ENCODE measurements around the gene C2orf81.

The C2orf81 gene

GRCh38 chr2:74418312-74418711, 3.1 kb downstream of the C2orf81 start:
- H3K9me3 Mint-ChIP-seq = no peaks in the 10 kb centered on the region

DNA sequence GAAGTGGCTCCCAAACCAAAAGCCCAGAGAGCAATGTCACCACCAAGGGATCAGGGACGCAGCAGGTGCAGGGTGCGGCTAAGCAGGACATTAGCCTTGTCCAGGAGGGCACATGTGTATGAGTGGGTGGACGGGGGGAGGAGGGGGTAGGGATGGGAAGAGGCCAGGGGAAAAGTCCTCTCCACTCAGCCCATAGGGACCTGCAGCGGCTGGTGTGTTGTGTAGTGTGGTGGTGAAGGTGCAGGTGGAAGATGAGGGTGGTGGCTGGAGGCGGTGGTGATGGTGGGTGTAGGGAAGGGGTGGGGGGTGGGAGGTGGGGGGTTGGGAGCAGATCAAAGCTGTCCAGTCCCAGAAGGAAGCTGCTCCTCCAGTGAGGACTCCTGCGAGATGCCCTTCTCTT, 3.7 kb downstream of the C2orf81 start:
- Mint-ChIP-seq H3K4me1 (peaks cover 66% of the 10 kb centered on the region), H3K36me3 (no peaks in the 10 kb centered on the region), H3K27me3 (no peaks in the 10 kb centered on the region)

More at GRCh38 chr2:74418312-74418711, 3.1 kb downstream of the C2orf81 start:
- Mint-ChIP-seq H3K36me3 (no peaks in the 10 kb centered on the region), H3K4me1 (peaks cover 68% of the 10 kb centered on the region), H3K4me3 (no peak overlapping the region), H3K27me3 (no peaks in the 10 kb centered on the region), H3K27ac (peak overlapping the region; percentile 11)
- no peak for ATAC-seq

DNA sequence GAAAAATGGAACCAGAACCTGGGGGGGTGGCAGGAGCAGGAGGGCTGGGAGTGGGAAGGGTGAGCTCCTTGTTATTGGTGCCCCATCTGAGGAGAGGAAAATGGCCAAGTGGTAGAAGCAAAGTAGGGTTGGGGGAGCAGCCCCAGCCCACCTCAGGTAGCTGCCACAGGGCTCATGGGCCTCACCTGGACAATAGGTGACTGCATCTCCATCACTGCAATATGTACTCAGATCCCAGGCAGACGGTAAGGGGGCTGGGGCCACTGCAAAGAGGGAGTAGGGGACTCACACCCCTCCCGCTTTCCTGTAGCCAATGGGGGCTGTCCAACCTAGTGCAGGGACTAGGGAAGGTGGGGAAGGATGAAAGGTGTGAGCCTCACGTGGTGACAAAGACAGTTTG, 4.2 kb downstream of the C2orf81 start:
- H3K36me3 Mint-ChIP-seq = no peaks in the 10 kb centered on the region
- peaks cover 61% of the 10 kb centered on the region for H3K4me1 Mint-ChIP-seq
- H3K9me3 Mint-ChIP-seq = no peaks in the 10 kb centered on the region
- H3K27ac Mint-ChIP-seq = peak overlapping the region; percentile 11
- ATAC-seq = no peak
- H3K4me3 Mint-ChIP-seq = no peak overlapping the region
- H3K27me3 Mint-ChIP-seq = no peaks in the 10 kb centered on the region

More for the DNA sequence above, 3.7 kb downstream of the C2orf81 start:
- no peaks in the 10 kb centered on the region for H3K9me3 Mint-ChIP-seq
- ATAC-seq = no peak
- no peak overlapping the region for H3K4me3 Mint-ChIP-seq
- H3K27ac Mint-ChIP-seq = peak overlapping the region; percentile 11

GRCh38 chr2:74416778-74417177, 4.6 kb downstream of the C2orf81 start:
- no peak for ATAC-seq
- Mint-ChIP-seq H3K9me3 (no peaks in the 10 kb centered on the region), H3K27me3 (no peaks in the 10 kb centered on the region), H3K27ac (peak overlapping the region; percentile 11), H3K4me3 (no peak overlapping the region), H3K36me3 (no peaks in the 10 kb centered on the region), H3K4me1 (peaks cover 58% of the 10 kb centered on the region)

DNA sequence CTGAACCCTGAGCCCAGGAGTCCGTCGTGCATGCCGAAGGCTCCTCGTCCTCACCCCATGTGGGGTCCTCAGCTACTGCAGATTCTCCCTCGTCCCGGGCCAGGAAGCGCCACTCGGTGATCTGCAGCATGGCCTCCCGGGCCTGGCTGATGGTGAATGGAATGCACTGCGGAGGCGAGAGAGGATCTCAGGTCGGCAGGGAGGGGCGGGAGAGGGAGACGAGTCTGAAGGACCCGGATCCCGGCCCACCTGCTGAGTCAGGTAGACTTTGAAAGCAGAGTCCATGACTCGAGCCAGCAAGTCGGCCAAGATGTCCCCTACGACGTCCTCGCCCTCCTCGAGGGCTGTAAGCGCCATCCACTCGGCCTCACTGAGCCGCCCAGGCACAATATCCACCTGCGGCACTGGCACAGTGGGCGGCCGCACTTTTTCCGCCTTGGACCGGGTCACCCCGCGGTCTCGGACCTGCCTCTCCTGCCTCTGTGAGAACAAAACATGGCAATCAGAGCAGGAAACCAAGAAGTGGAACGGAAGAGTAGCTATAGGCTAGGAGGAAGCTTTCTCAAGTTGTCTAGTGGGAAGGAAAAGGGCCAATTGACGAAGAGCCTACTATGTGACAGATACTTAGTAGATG, 5.5 kb downstream of the C2orf81 start:
- H3K36me3 Mint-ChIP-seq = no peaks in the 10 kb centered on the region
- no peak for ATAC-seq
- H3K27me3 Mint-ChIP-seq = no peaks in the 10 kb centered on the region
- no peaks in the 10 kb centered on the region for H3K9me3 Mint-ChIP-seq
- peak overlapping the region; percentile 78 for H3K4me3 Mint-ChIP-seq
- peak overlapping the region; percentile 11 for H3K27ac Mint-ChIP-seq
- H3K4me1 Mint-ChIP-seq = peaks cover 53% of the 10 kb centered on the region

- peak; percentile 67 for ATAC-seq
- peak overlapping the region; percentile 11 for H3K27ac Mint-ChIP-seq
- H3K36me3 Mint-ChIP-seq = no peaks in the 10 kb centered on the region
- H3K9me3 Mint-ChIP-seq = no peaks in the 10 kb centered on the region
- no peaks in the 10 kb centered on the region for H3K27me3 Mint-ChIP-seq
- peaks cover 45% of the 10 kb centered on the region for H3K4me1 Mint-ChIP-seq
- peak overlapping the region; percentile 78 for H3K4me3 Mint-ChIP-seq
Observed at GRCh38 chr2:74414881-74415761, 6.3 kb downstream of the C2orf81 start.

DNA sequence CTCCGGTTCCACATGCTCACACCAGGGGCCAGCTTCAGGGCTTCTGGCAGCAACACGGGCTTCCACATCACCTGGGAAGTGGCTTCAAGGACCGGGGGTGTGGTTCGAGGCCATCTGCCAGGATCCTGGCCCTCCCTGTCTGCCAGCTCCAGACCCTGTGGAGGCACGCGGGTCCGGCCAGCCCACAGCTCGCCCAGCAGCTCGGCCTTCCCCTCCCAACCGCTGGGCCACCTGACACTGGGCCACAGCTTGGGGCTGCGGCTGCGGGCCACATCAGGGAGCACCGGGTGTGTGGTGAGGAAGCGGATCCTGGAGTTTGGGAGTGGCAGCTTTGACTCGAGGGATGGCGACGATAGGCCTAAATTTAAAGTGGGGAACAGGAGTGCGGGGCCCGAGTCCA, 7.0 kb downstream of the C2orf81 start:
- Mint-ChIP-seq H3K27ac (peak overlapping the region; percentile 11), H3K4me3 (peak overlapping the region; percentile 78), H3K4me1 (peaks cover 39% of the 10 kb centered on the region), H3K36me3 (no peaks in the 10 kb centered on the region), H3K27me3 (no peaks in the 10 kb centered on the region), H3K9me3 (no peaks in the 10 kb centered on the region)
- no peak for ATAC-seq

- no peak for ATAC-seq
- no peaks in the 10 kb centered on the region for H3K36me3 Mint-ChIP-seq
- H3K4me1 Mint-ChIP-seq = peaks cover 36% of the 10 kb centered on the region
- H3K27ac Mint-ChIP-seq = peak overlapping the region; percentile 11
- no peaks in the 10 kb centered on the region for H3K27me3 Mint-ChIP-seq
- no peak overlapping the region for H3K4me3 Mint-ChIP-seq
- no peaks in the 10 kb centered on the region for H3K9me3 Mint-ChIP-seq
Observed at GRCh38 chr2:74413001-74413698, 8.3 kb downstream of the C2orf81 start.

DNA sequence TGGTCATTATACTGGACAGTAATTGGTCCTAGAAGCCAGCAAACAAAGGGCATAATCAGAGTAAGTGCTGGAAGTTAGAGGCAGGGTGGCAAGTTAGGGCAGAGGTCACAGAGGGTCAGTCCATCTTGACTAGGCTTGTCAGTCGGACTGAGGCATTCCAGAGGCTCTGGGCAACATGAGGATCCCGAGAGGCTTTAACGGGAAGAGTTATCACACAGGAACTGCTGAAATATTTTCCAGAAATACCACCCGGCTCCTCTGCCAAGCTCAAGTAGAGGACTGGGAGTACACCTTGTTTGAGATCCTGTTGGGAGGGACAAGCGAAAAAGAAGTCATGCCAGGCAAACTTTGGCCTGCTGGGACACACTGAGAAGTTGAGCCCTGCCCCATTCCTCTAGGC, 13.7 kb downstream of the C2orf81 start:
- Mint-ChIP-seq H3K9me3 (no peaks in the 10 kb centered on the region), H3K4me3 (no peak overlapping the region), H3K27ac (no peak overlapping the region), H3K27me3 (no peaks in the 10 kb centered on the region), H3K4me1 (peaks cover 7% of the 10 kb centered on the region), H3K36me3 (no peaks in the 10 kb centered on the region)
- ATAC-seq = no peak

- no peaks in the 10 kb centered on the region for H3K36me3 Mint-ChIP-seq
- H3K4me1 Mint-ChIP-seq = peaks cover 7% of the 10 kb centered on the region
- no peaks in the 10 kb centered on the region for H3K27me3 Mint-ChIP-seq
- H3K27ac Mint-ChIP-seq = no peak overlapping the region
- no peak overlapping the region for H3K4me3 Mint-ChIP-seq
- ATAC-seq = peak; percentile 59
- no peaks in the 10 kb centered on the region for H3K9me3 Mint-ChIP-seq
Observed at GRCh38 chr2:74406035-74406434, 15.4 kb downstream of the C2orf81 start.

- Mint-ChIP-seq H3K9me3 (no peaks in the 10 kb centered on the region), H3K4me3 (no peak overlapping the region)
Observed at GRCh38 chr2:74401891-74402290, 19.5 kb downstream of the C2orf81 start.

GRCh38 chr2:74399785-74400184, 21.6 kb downstream of the C2orf81 start:
- no peaks in the 10 kb centered on the region for H3K27me3 Mint-ChIP-seq
- no peak overlapping the region for H3K4me3 Mint-ChIP-seq
- no peaks in the 10 kb centered on the region for H3K9me3 Mint-ChIP-seq

More at GRCh38 chr2:74401891-74402290, 19.5 kb downstream of the C2orf81 start:
- H3K27me3 Mint-ChIP-seq = no peaks in the 10 kb centered on the region
- no peak overlapping the region for H3K27ac Mint-ChIP-seq
- ATAC-seq = no peak
- peaks cover 15% of the 10 kb centered on the region for H3K4me1 Mint-ChIP-seq
- H3K36me3 Mint-ChIP-seq = no peaks in the 10 kb centered on the region

GRCh38 chr2:74396149-74396548, 25.3 kb downstream of the C2orf81 start:
- no peaks in the 10 kb centered on the region for H3K9me3 Mint-ChIP-seq
- H3K27me3 Mint-ChIP-seq = no peaks in the 10 kb centered on the region
- no peak overlapping the region for H3K27ac Mint-ChIP-seq
- H3K4me1 Mint-ChIP-seq = peaks cover 8% of the 10 kb centered on the region
- H3K36me3 Mint-ChIP-seq = no peaks in the 10 kb centered on the region
- no peak overlapping the region for H3K4me3 Mint-ChIP-seq
- no peak for ATAC-seq

More at GRCh38 chr2:74399785-74400184, 21.6 kb downstream of the C2orf81 start:
- Mint-ChIP-seq H3K4me1 (peaks cover 8% of the 10 kb centered on the region), H3K27ac (no peak overlapping the region), H3K36me3 (no peaks in the 10 kb centered on the region)
- ATAC-seq = no peak

DNA sequence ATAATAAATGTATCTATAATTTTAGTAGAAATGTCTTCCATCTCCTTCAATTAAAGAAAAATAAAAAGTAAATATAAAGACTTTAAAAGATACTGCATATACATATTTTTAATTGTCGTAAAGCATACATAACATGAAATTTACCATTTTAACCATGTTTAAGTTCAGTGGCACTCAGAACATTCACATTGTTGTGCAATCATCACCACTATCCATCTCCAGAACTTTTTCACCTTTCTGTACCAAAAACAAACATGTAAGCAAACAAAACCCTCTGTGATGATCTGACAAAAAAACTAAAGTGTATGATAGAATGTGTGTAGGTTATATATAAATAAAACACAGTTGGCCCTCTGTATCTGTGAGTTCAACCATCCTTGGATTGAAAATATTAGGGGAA, 27.9 kb downstream of the C2orf81 start:
- no peaks in the 10 kb centered on the region for H3K36me3 Mint-ChIP-seq
- no peaks in the 10 kb centered on the region for H3K27me3 Mint-ChIP-seq
- H3K9me3 Mint-ChIP-seq = no peaks in the 10 kb centered on the region
- H3K4me3 Mint-ChIP-seq = no peak overlapping the region
- no peak overlapping the region for H3K27ac Mint-ChIP-seq
- no peaks in the 10 kb centered on the region for H3K4me1 Mint-ChIP-seq
- no peak for ATAC-seq

DNA sequence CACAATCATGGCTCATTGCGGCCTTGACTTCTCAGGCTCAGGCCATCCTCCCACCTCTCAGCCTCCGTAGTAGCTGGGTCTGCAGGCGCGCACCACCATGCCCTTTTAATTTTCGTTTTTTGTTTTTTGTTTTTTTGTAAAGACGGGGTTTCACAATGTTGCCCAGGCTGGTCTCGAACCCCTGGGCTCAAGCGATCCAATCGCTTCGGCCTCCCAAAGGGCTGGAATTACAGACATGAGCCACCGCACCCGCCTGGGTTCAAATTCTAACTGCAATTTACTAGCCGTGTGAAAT, 29.0 kb downstream of the C2orf81 start:
- H3K4me3 Mint-ChIP-seq = peak overlapping the region; percentile 6
- ATAC-seq = no peak
- H3K4me1 Mint-ChIP-seq = no peaks in the 10 kb centered on the region
- no peaks in the 10 kb centered on the region for H3K36me3 Mint-ChIP-seq
- H3K27me3 Mint-ChIP-seq = no peaks in the 10 kb centered on the region
- H3K9me3 Mint-ChIP-seq = no peaks in the 10 kb centered on the region
- peak overlapping the region; percentile 99 for H3K27ac Mint-ChIP-seq
